ENCODE data around the gene CFAP299.

CFAP299 gene

GRCh38 chr4:80903020-80903419 lies 567.5 kb downstream of the CFAP299 start:
- Histone ChIP-seq H3K27me3 (ENCODE audit: control insufficient read depth, insufficient read depth, low read length) (no peaks in the 10 kb centered on the region), H3K4me1 (ENCODE audit: control insufficient read depth, insufficient read depth, low read length) (no peaks in the 10 kb centered on the region), H3K4me3 (ENCODE audit: low read length) (no peak overlapping the region), H3K9me3 (ENCODE audit: control insufficient read depth, low read length) (no peaks in the 10 kb centered on the region), H3K36me3 (ENCODE audit: control insufficient read depth, insufficient read depth, low read length) (no peaks in the 10 kb centered on the region), H3K9ac (ENCODE audit: low read length) (no peak overlapping the region)

- no peaks in the 10 kb centered on the region for H3K4me1 ChIP-seq (ENCODE audit: control insufficient read depth, insufficient read depth, low read length)
- no peaks in the 10 kb centered on the region for H3K9me3 ChIP-seq (ENCODE audit: control insufficient read depth, low read length)
- no peaks in the 10 kb centered on the region for H3K27me3 ChIP-seq (ENCODE audit: control insufficient read depth, insufficient read depth, low read length)
- H3K36me3 ChIP-seq (ENCODE audit: control insufficient read depth, insufficient read depth, low read length) = no peaks in the 10 kb centered on the region
- H3K4me3 ChIP-seq (ENCODE audit: low read length) = no peak overlapping the region
- no peak overlapping the region for H3K9ac ChIP-seq (ENCODE audit: low read length)
Observed at GRCh38 chr4:80909938-80910337, 574.4 kb downstream of the CFAP299 start.

GRCh38 chr4:80911458-80911857 lies 575.9 kb downstream of the CFAP299 start:
- no peaks in the 10 kb centered on the region for H3K27me3 ChIP-seq (ENCODE audit: control insufficient read depth, insufficient read depth, low read length)
- H3K9ac ChIP-seq (ENCODE audit: low read length) = no peak overlapping the region
- no peak overlapping the region for H3K4me3 ChIP-seq (ENCODE audit: low read length)
- H3K4me1 ChIP-seq (ENCODE audit: control insufficient read depth, insufficient read depth, low read length) = no peaks in the 10 kb centered on the region
- H3K36me3 ChIP-seq (ENCODE audit: control insufficient read depth, insufficient read depth, low read length) = no peaks in the 10 kb centered on the region
- no peaks in the 10 kb centered on the region for H3K9me3 ChIP-seq (ENCODE audit: control insufficient read depth, low read length)

GRCh38 chr4:80912350-80912749 lies 576.8 kb downstream of the CFAP299 start:
- Histone ChIP-seq H3K36me3 (ENCODE audit: control insufficient read depth, insufficient read depth, low read length) (no peaks in the 10 kb centered on the region), H3K27me3 (ENCODE audit: control insufficient read depth, insufficient read depth, low read length) (no peaks in the 10 kb centered on the region), H3K4me3 (ENCODE audit: low read length) (no peak overlapping the region), H3K9ac (ENCODE audit: low read length) (no peak overlapping the region), H3K9me3 (ENCODE audit: control insufficient read depth, low read length) (no peaks in the 10 kb centered on the region), H3K4me1 (ENCODE audit: control insufficient read depth, insufficient read depth, low read length) (no peaks in the 10 kb centered on the region)

GRCh38 chr4:80913381-80913780 lies 577.9 kb downstream of the CFAP299 start:
- Histone ChIP-seq H3K9ac (ENCODE audit: low read length) (no peak overlapping the region), H3K4me1 (ENCODE audit: control insufficient read depth, insufficient read depth, low read length) (no peaks in the 10 kb centered on the region), H3K36me3 (ENCODE audit: control insufficient read depth, insufficient read depth, low read length) (no peaks in the 10 kb centered on the region), H3K4me3 (ENCODE audit: low read length) (no peak overlapping the region), H3K9me3 (ENCODE audit: control insufficient read depth, low read length) (no peaks in the 10 kb centered on the region), H3K27me3 (ENCODE audit: control insufficient read depth, insufficient read depth, low read length) (no peaks in the 10 kb centered on the region)

- Histone ChIP-seq H3K4me1 (ENCODE audit: control insufficient read depth, insufficient read depth, low read length) (no peaks in the 10 kb centered on the region), H3K36me3 (ENCODE audit: control insufficient read depth, insufficient read depth, low read length) (no peaks in the 10 kb centered on the region), H3K4me3 (ENCODE audit: low read length) (no peak overlapping the region), H3K9ac (ENCODE audit: low read length) (no peak overlapping the region), H3K27me3 (ENCODE audit: control insufficient read depth, insufficient read depth, low read length) (no peaks in the 10 kb centered on the region), H3K9me3 (ENCODE audit: control insufficient read depth, low read length) (no peaks in the 10 kb centered on the region)
Observed at GRCh38 chr4:80916770-80917169, 581.2 kb downstream of the CFAP299 start.

GRCh38 chr4:80918004-80918403 lies 582.5 kb downstream of the CFAP299 start:
- Histone ChIP-seq H3K36me3 (ENCODE audit: control insufficient read depth, insufficient read depth, low read length) (no peaks in the 10 kb centered on the region), H3K9me3 (ENCODE audit: control insufficient read depth, low read length) (no peaks in the 10 kb centered on the region), H3K27me3 (ENCODE audit: control insufficient read depth, insufficient read depth, low read length) (no peaks in the 10 kb centered on the region), H3K4me3 (ENCODE audit: low read length) (no peak overlapping the region), H3K9ac (ENCODE audit: low read length) (no peak overlapping the region), H3K4me1 (ENCODE audit: control insufficient read depth, insufficient read depth, low read length) (no peaks in the 10 kb centered on the region)

- Histone ChIP-seq H3K9ac (ENCODE audit: low read length) (no peak overlapping the region), H3K4me3 (ENCODE audit: low read length) (no peak overlapping the region), H3K36me3 (ENCODE audit: control insufficient read depth, insufficient read depth, low read length) (no peaks in the 10 kb centered on the region), H3K4me1 (ENCODE audit: control insufficient read depth, insufficient read depth, low read length) (no peaks in the 10 kb centered on the region), H3K9me3 (ENCODE audit: control insufficient read depth, low read length) (no peaks in the 10 kb centered on the region), H3K27me3 (ENCODE audit: control insufficient read depth, insufficient read depth, low read length) (no peaks in the 10 kb centered on the region)
Observed at GRCh38 chr4:80921441-80921840, 585.9 kb downstream of the CFAP299 start.

GRCh38 chr4:80922941-80923340 lies 587.4 kb downstream of the CFAP299 start:
- no peaks in the 10 kb centered on the region for H3K9me3 ChIP-seq (ENCODE audit: control insufficient read depth, low read length)
- H3K27me3 ChIP-seq (ENCODE audit: control insufficient read depth, insufficient read depth, low read length) = no peaks in the 10 kb centered on the region
- no peaks in the 10 kb centered on the region for H3K4me1 ChIP-seq (ENCODE audit: control insufficient read depth, insufficient read depth, low read length)
- no peaks in the 10 kb centered on the region for H3K36me3 ChIP-seq (ENCODE audit: control insufficient read depth, insufficient read depth, low read length)
- H3K4me3 ChIP-seq (ENCODE audit: low read length) = no peak overlapping the region
- H3K9ac ChIP-seq (ENCODE audit: low read length) = no peak overlapping the region

- no peaks in the 10 kb centered on the region for H3K27me3 ChIP-seq (ENCODE audit: control insufficient read depth, insufficient read depth, low read length)
- no peak overlapping the region for H3K9ac ChIP-seq (ENCODE audit: low read length)
- H3K36me3 ChIP-seq (ENCODE audit: control insufficient read depth, insufficient read depth, low read length) = no peaks in the 10 kb centered on the region
- no peaks in the 10 kb centered on the region for H3K9me3 ChIP-seq (ENCODE audit: control insufficient read depth, low read length)
- H3K4me1 ChIP-seq (ENCODE audit: control insufficient read depth, insufficient read depth, low read length) = no peaks in the 10 kb centered on the region
- H3K4me3 ChIP-seq (ENCODE audit: low read length) = no peak overlapping the region
Observed at GRCh38 chr4:80925293-80925692, 589.8 kb downstream of the CFAP299 start.

GRCh38 chr4:80926446-80926845 lies 590.9 kb downstream of the CFAP299 start:
- H3K36me3 ChIP-seq (ENCODE audit: control insufficient read depth, insufficient read depth, low read length) = no peaks in the 10 kb centered on the region
- H3K9me3 ChIP-seq (ENCODE audit: control insufficient read depth, low read length) = no peaks in the 10 kb centered on the region
- H3K4me1 ChIP-seq (ENCODE audit: control insufficient read depth, insufficient read depth, low read length) = no peaks in the 10 kb centered on the region
- H3K27me3 ChIP-seq (ENCODE audit: control insufficient read depth, insufficient read depth, low read length) = no peaks in the 10 kb centered on the region
- no peak overlapping the region for H3K4me3 ChIP-seq (ENCODE audit: low read length)
- H3K9ac ChIP-seq (ENCODE audit: low read length) = no peak overlapping the region

GRCh38 chr4:80926891-80927290 lies 591.4 kb downstream of the CFAP299 start:
- Histone ChIP-seq H3K4me3 (ENCODE audit: low read length) (no peak overlapping the region), H3K4me1 (ENCODE audit: control insufficient read depth, insufficient read depth, low read length) (no peaks in the 10 kb centered on the region)

GRCh38 chr4:80927420-80927819 lies 591.9 kb downstream of the CFAP299 start:
- Histone ChIP-seq H3K9ac (ENCODE audit: low read length) (no peak overlapping the region), H3K4me1 (ENCODE audit: control insufficient read depth, insufficient read depth, low read length) (no peaks in the 10 kb centered on the region), H3K36me3 (ENCODE audit: control insufficient read depth, insufficient read depth, low read length) (no peaks in the 10 kb centered on the region), H3K9me3 (ENCODE audit: control insufficient read depth, low read length) (no peaks in the 10 kb centered on the region), H3K27me3 (ENCODE audit: control insufficient read depth, insufficient read depth, low read length) (no peaks in the 10 kb centered on the region), H3K4me3 (ENCODE audit: low read length) (no peak overlapping the region)

More at GRCh38 chr4:80926891-80927290, 591.4 kb downstream of the CFAP299 start:
- Histone ChIP-seq H3K9ac (ENCODE audit: low read length) (no peak overlapping the region), H3K36me3 (ENCODE audit: control insufficient read depth, insufficient read depth, low read length) (no peaks in the 10 kb centered on the region), H3K9me3 (ENCODE audit: control insufficient read depth, low read length) (no peaks in the 10 kb centered on the region), H3K27me3 (ENCODE audit: control insufficient read depth, insufficient read depth, low read length) (no peaks in the 10 kb centered on the region)
